ENCODE results near the gene ZBTB11. TPM values are rescaled to one million over a fixed set of nuclear protein-coding genes. Genes with fewer than 3 reads are reported as not detected.

The ZBTB11 gene
- total RNA-seq, 1 experiment from 2014 or later = 22.4 TPM

GRCh38 chr3:101629219-101629618 lies 47.7 kb downstream of the ZBTB11 start:
- Histone ChIP-seq H3K9me3 (ENCODE audit: low read depth, low read length, poor library complexity, severe bottlenecking) (no peaks in the 10 kb centered on the region), H3K4me1 (ENCODE audit: insufficient read depth, low read length, poor library complexity, severe bottlenecking) (no peaks in the 10 kb centered on the region), H3K27me3 (replicated peaks; ENCODE audit: insufficient read depth, low read depth, low read length, poor library complexity) (no peaks in the 10 kb centered on the region), H3K27ac (ENCODE audit: low read depth, low read length, poor library complexity, severe bottlenecking) (no peak overlapping the region), H3K4me3 (ENCODE audit: low read depth, low read length, poor library complexity, severe bottlenecking) (no peak overlapping the region), H3K36me3 (ENCODE audit: insufficient read depth, low read length, poor library complexity, severe bottlenecking) (no peaks in the 10 kb centered on the region)
- BruUV-seq (replicated peaks) = no TSS peak
- POLR2A ChIA-PET (ENCODE audit: low non-redundant PET) = no interaction called here
- intact Hi-C loops (cut with micrococcal nuclease; ENCODE audit: unreplicated experiment) = no loop called here
- CTCF ChIA-PET = no interaction called here
- TF ChIP-seq CTCF (conservative IDR thresholded peaks at IDR 0.05; ENCODE audit: low read depth, low read length) (no peak), EZH2 (IDR thresholded peaks at IDR 0.05; ENCODE audit: borderline replicate concordance, low read depth, low read length, poor library complexity, severe bottlenecking) (no peak)
- no peak for DNase-seq (ENCODE audit: low spot score)

- Histone ChIP-seq H3K27me3 (replicated peaks; ENCODE audit: insufficient read depth, low read depth, low read length, poor library complexity) (no peaks in the 10 kb centered on the region), H3K9me3 (ENCODE audit: low read depth, low read length, poor library complexity, severe bottlenecking) (no peaks in the 10 kb centered on the region), H3K27ac (ENCODE audit: low read depth, low read length, poor library complexity, severe bottlenecking) (no peak overlapping the region), H3K4me3 (ENCODE audit: low read depth, low read length, poor library complexity, severe bottlenecking) (no peak overlapping the region), H3K4me1 (ENCODE audit: insufficient read depth, low read length, poor library complexity, severe bottlenecking) (no peaks in the 10 kb centered on the region), H3K36me3 (ENCODE audit: insufficient read depth, low read length, poor library complexity, severe bottlenecking) (no peaks in the 10 kb centered on the region)
- no TSS peak for BruUV-seq (replicated peaks)
- no peak for TF ChIP-seq CTCF (conservative IDR thresholded peaks at IDR 0.05; ENCODE audit: low read depth, low read length)
- no peak for TF ChIP-seq EZH2 (IDR thresholded peaks at IDR 0.05; ENCODE audit: borderline replicate concordance, low read depth, low read length, poor library complexity, severe bottlenecking)
- POLR2A ChIA-PET (ENCODE audit: low non-redundant PET) = no interaction called here
- intact Hi-C loops (cut with micrococcal nuclease; ENCODE audit: unreplicated experiment) = no loop called here
- CTCF ChIA-PET = no interaction called here
- no peak for DNase-seq (ENCODE audit: low spot score)
Observed at GRCh38 chr3:101625879-101626278, 51.1 kb downstream of the ZBTB11 start.

GRCh38 chr3:101624857-101625256 lies 52.1 kb downstream of the ZBTB11 start:
- no peak overlapping the region for H3K4me3 ChIP-seq (ENCODE audit: low read depth, low read length, poor library complexity, severe bottlenecking)
- POLR2A ChIA-PET (ENCODE audit: low non-redundant PET) = no interaction called here
- CTCF ChIA-PET = no interaction called here
- intact Hi-C loops (cut with micrococcal nuclease; ENCODE audit: unreplicated experiment) = no loop called here
- H3K36me3 ChIP-seq (ENCODE audit: insufficient read depth, low read length, poor library complexity, severe bottlenecking) = no peaks in the 10 kb centered on the region
- TF ChIP-seq EZH2 (IDR thresholded peaks at IDR 0.05; ENCODE audit: borderline replicate concordance, low read depth, low read length, poor library complexity, severe bottlenecking) = no peak
- TF ChIP-seq CTCF (conservative IDR thresholded peaks at IDR 0.05; ENCODE audit: low read depth, low read length) = no peak
- no peaks in the 10 kb centered on the region for H3K27me3 ChIP-seq (replicated peaks; ENCODE audit: insufficient read depth, low read depth, low read length, poor library complexity)
- DNase-seq (ENCODE audit: low spot score) = no peak
- no peaks in the 10 kb centered on the region for H3K4me1 ChIP-seq (ENCODE audit: insufficient read depth, low read length, poor library complexity, severe bottlenecking)
- no peaks in the 10 kb centered on the region for H3K9me3 ChIP-seq (ENCODE audit: low read depth, low read length, poor library complexity, severe bottlenecking)
- no peak overlapping the region for H3K27ac ChIP-seq (ENCODE audit: low read depth, low read length, poor library complexity, severe bottlenecking)
- BruUV-seq (replicated peaks) = no TSS peak

Data from A673 (cell line).